ENCODE results near the gene MBTD1. TPM values are rescaled to one million over a fixed set of nuclear protein-coding genes. Genes with fewer than 3 reads are reported as not detected.

The MBTD1 gene
- total and polyA plus RNA-seq, 9 of the 15 experiments (the other 6 are each of a cell fraction or from before 2014, with no cell fraction given), result 2.1 to 26.3 (median 13.3) TPM

- Histone ChIP-seq H3K9me3 (replicated peaks; ENCODE audit: control insufficient read depth, insufficient read depth, low read depth, low read length) (no peaks in the 10 kb centered on the region), H3K79me2 (ENCODE audit: control insufficient read depth, insufficient read depth, low read length) (peaks cover 39% of the 10 kb centered on the region), H3K4me2 (ENCODE audit: insufficient read depth, low read length) (peak within 1 kb of the TSS; percentile 99), H3K9me1 (ENCODE audit: control insufficient read depth, insufficient read depth, low read length) (peaks cover 4% of the 10 kb centered on the region), H2AFZ (ENCODE audit: low read depth, low read length) (peak within 1 kb of the TSS; percentile 97), H3K9ac (ENCODE audit: insufficient read depth in 1 of 2, low read depth in 2 of 2, low read length in 2 of 2) (peak within 1 kb of the TSS; percentile 97 to 98), H3K27me3 (ENCODE audit: control insufficient read depth in 2 of 2, insufficient read depth in 2 of 2, low read length in 2 of 2) (no peaks in the 10 kb centered on the region), H3K27ac (ENCODE audit: extremely low read depth, low read depth, low read length) (peak within 1 kb of the TSS; percentile 92), H3K4me1 (replicated peaks in 1 of 2; ENCODE audit: control insufficient read depth in 2 of 2, insufficient read depth in 2 of 2, low read length in 2 of 2) (peaks cover 6 to 33% of the 10 kb centered on the region in 2 experiments; a peak in 4 of 5 replicates), H3K4me3 (peak within 1 kb of the TSS; percentile 94), H4K20me1 (replicated peaks; ENCODE audit: control insufficient read depth, insufficient read depth, low read length) (no peaks in the 10 kb centered on the region), H3K36me3 (ENCODE audit: control insufficient read depth, insufficient read depth, low read length) (peaks cover 70% of the 10 kb centered on the region)
- DNase-seq (ENCODE audit: extremely low read depth in 1 of 4, low spot score in 3 of 4) (peak; percentile 95 to 96 (median 96)), ATAC-seq (peak; percentile 96), FAIRE-seq (peak; percentile 89)
- under 1% methylated on average over 39 of the region's 98 CpGs for WGBS (ENCODE audit: insufficient coverage, low coverage, missing lambda C conversion rate)
- ChIA-PET POLR2A (interaction anchor here (0.6 to 2.1 kb wide), 3 partner anchors 11 to 407 kb away, joined by 3 to 8 read pairs (median 5); partner anchors contain the start of gene NME1), CTCF (ENCODE audit: low intra/inter-chr PET ratio) (interaction anchor here (1.3 to 1.6 kb wide), 2 partner anchors 14 to 166 kb away, joined by 4 to 7 read pairs; partner anchors contain the start of gene NME1)
- in situ Hi-C loops (cut with MboI) (no loop called here), intact Hi-C loops (cut with micrococcal nuclease) (loop anchor here (5.0 kb wide), 2 partner anchors 96 to 299 kb away; partner anchors contain the start of genes MBTD1, TOB1 and UTP18)
- no TSS peak for BruUV-seq (replicated peaks)
- 0 out of 2 replicates have a peak, but pooled peaks have one; percentile 11 for TF ChIP-seq CREB1 (IDR thresholded peaks at IDR 0.05)
- no peak; the same call in 1 of the 2 replicates for TF ChIP-seq CREB1 (CRISPR knock-in tag; IDR thresholded peaks at IDR 0.05)
- TF ChIP-seq UBTF (IDR thresholded peaks at IDR 0.05; ENCODE audit: borderline replicate concordance in 1 of 2, low read depth in 2 of 2, low read length in 2 of 2), result peak in 1 of 2 experiments; percentile 59; a peak in 1 of 4 replicates
- 0 out of 2 replicates have a peak, but pooled peaks have one; percentile 2 for TF ChIP-seq HBP1 (CRISPR knock-in tag; IDR thresholded peaks at IDR 0.05)
- TF ChIP-seq FOXP1 (CRISPR knock-in tag; IDR thresholded peaks at IDR 0.05), result peak; percentile 91; the same call in 1 of the 2 replicates
- TF ChIP-seq NFE2 (IDR thresholded peaks at IDR 0.05; ENCODE audit: low read depth), result no peak
- TF ChIP-seq MYC (IDR thresholded peaks at IDR 0.05; ENCODE audit: low read depth, low read length), result peak; percentile 99
- no peak for TF ChIP-seq MYC (CRISPR knock-in tag; IDR thresholded peaks at IDR 0.05; ENCODE audit: borderline replicate concordance, low read depth)
- TF ChIP-seq ZNF695 (CRISPR knock-in tag; IDR thresholded peaks at IDR 0.05), result no peak
- TF ChIP-seq ETV5 (CRISPR knock-in tag; IDR thresholded peaks at IDR 0.05; ENCODE audit: low read depth), result peak; percentile 74
- TF ChIP-seq HINFP (tag; conservative IDR thresholded peaks at IDR 0.05; ENCODE audit: low read depth), result no peak
- no peak for TF ChIP-seq PML (IDR thresholded peaks at IDR 0.05; ENCODE audit: low read length)
- TF ChIP-seq ZBTB17 (CRISPR knock-in tag; IDR thresholded peaks at IDR 0.05), result no peak
- TF ChIP-seq NR2C2 (CRISPR knock-in tag; IDR thresholded peaks at IDR 0.05), result no peak
- peak; percentile 92 for TF ChIP-seq NR2C2 (tag; IDR thresholded peaks at IDR 0.05)
- TF ChIP-seq POLR3G (IDR thresholded peaks at IDR 0.05; ENCODE audit: extremely low read depth, insufficient read length, insufficient replicate concordance), result no peak
Measured at GRCh38 chr17:51166198-51166986, 93.5 kb downstream of the MBTD1 start, which contains the start of gene NME2. TSS of gene NME2 (plus strand) at chr17:51166411. CDS start at chr17:51166831, 420 bp downstream.
